NB4 (cell line): Measurements from ENCODE around the gene GTF2H1.
A peak's percentile ranks its signal among the peaks of the same experiment; 100 is the strongest.
"Not testable (repeated sequence)": the region's sequence is repeated elsewhere in the genome, so short reads cannot be mapped to it uniquely, and the experiment has no call there.

Experiments used
- DNase-seq: peaks from one replicate; pipeline ENCODE4 v3.0.0; 2010; ENCODE audit warnings: low read depth
- H3K4me3 ChIP-seq: one replicate; pipeline ENCODE4 v1.5.1; 2011; ENCODE audit warnings: mild to moderate bottlenecking, low read depth, low read length, moderate library complexity
- CTCF ChIP-seq: IDR thresholded peaks from one replicate; pipeline ENCODE4 v1.5.1; 2012; ENCODE audit warnings: low read depth, low read length
- MAX ChIP-seq: IDR thresholded peaks from 2 replicates; pipeline ENCODE4 v1.6.1; 2011; ENCODE audit warnings: low read depth, low read length
- MYC ChIP-seq: IDR thresholded peaks from 2 replicates; pipeline ENCODE4 v1.6.1; 2011; ENCODE audit warnings: low read depth, low read length
- POLR2A ChIP-seq: IDR thresholded peaks from 2 replicates; pipeline ENCODE4 v1.6.1; 2011; ENCODE audit warnings: mild to moderate bottlenecking; ENCODE audit not compliant: insufficient read length; ENCODE audit errors: extremely low read depth

The GTF2H1 gene

GRCh38 chr11:18394928-18395734 lies 72.8 kb downstream of the GTF2H1 start:
- peak overlapping the region; percentile 100 for H3K4me3 ChIP-seq
- DNase-seq = peak; percentile 44
- no peak for TF ChIP-seq MAX
- TF ChIP-seq MYC = no peak
- TF ChIP-seq CTCF = no peak
- TF ChIP-seq POLR2A = no peak

GRCh38 chr11:18395735-18396504 lies 73.6 kb downstream of the GTF2H1 start:
- peak; percentile 97 for DNase-seq
- peak overlapping the region; percentile 100 for H3K4me3 ChIP-seq
- TF ChIP-seq MYC (0 out of 2 replicates have a peak, but pooled peaks have one; percentile 16), POLR2A (peak; percentile 71), CTCF (no peak), MAX (no peak; the same call in 1 of the 2 replicates)

DNA sequence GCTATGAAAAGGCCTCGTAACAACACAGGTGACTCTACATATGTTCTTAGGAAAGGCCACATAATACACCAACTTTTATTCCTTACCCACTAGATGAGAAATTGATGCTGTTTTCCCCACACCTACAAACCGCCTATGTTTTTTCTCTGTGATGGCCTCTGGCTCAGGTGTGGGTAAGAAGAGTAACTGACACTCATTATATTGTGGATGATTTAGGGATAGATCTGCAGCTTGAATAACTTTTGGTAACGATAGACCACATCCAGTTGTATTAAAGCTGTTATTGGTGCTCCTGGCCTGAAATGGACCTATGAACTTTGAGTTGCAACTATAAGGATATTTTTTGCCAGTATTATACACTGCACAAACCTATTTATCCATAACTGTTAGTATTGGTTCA lies 75.6 kb downstream of the GTF2H1 start:
- no peak for DNase-seq
- TF ChIP-seq MYC (no peak), POLR2A (no peak), CTCF (no peak), MAX (no peak)
- peak overlapping the region; percentile 3 for H3K4me3 ChIP-seq

- DNase-seq, H3K4me3 ChIP-seq: not testable (repeated sequence)
Observed at GRCh38 chr11:18401077-18401476, 78.7 kb downstream of the GTF2H1 start.

- no peak overlapping the region for H3K4me3 ChIP-seq
- TF ChIP-seq MAX (no peak), POLR2A (no peak)
- DNase-seq = no peak
Observed at GRCh38 chr11:18404062-18404461, 81.7 kb downstream of the GTF2H1 start.

DNA sequence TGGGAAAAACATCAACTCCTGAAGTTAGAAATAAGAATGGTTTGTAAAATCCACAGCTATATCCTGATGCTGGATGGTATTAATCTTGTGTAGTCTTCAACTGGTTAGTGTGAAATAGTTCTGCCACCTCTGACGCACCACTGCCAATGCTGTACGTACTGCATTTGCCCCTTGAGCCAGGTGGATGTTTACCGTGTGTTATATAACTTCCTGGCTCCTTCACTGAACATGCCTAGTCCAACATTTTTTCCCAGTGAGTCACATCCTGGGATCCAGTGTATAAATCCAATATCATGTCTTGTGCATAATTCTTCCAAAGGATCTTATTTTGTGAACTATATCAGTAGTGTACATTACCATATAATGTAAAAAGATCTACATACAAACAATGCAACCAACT lies 85.0 kb downstream of the GTF2H1 start:
- DNase-seq, H3K4me3 ChIP-seq: not testable (repeated sequence)

DNA sequence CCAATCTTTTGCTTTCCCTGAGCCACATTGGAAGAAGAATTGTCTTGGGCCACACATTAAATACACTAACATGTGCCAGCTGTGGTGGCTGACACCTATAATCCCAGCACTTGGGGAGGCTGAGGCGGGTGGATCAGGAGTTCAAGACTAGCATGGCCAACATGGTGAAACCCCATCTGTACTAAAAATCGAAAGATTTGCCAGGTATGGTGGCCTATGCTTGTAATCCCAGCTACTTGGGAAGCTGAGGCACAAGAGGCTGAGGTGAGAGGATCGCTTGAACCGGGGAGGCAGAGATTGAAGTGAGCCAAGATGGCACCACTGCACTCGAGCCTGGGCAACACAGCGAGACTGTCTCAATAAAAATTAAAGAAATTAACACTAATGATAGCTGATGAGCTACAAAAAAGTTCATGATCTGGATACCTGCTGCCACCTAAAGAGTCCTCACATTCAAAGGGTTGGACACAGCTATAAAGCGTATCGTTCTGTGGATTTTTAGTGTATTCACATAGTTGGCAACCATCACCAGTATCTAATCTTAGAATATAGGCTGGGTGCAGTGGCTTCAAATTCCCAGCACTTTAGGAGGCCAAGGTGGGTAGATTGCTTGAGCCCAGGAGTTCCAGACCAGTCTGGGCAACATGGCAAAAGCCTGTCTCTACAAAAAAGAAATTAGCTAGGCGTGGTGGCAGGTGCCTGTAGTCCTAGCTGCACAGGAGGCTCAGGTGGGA lies 86.4 kb downstream of the GTF2H1 start:
- peak; percentile 13 for DNase-seq
- no peak for TF ChIP-seq MAX
- TF ChIP-seq MYC = no peak
- TF ChIP-seq POLR2A = no peak
- no peak for TF ChIP-seq CTCF
- H3K4me3 ChIP-seq = no peak overlapping the region
